Stomach (tissue), 4 donors: Measurements from ENCODE around the gene MFAP1.

Experiments used
- CTCF ChIP-seq, 7 experiments: fragments of 450-650 bp in 4 of 7; fragments of 200-600 bp in 3 of 7; sonication (generic) in 3 of 7; IDR thresholded peaks; one replicate each; pipeline ENCODE4 v1.5.1; 2016 to 2019; ENCODE audit warnings: antibody characterized with exemption in 7 of 7, control low read depth in 2 of 7, mild to moderate bottlenecking in 1 of 7
- POLR2A ChIP-seq, 4 donors: fragments of 450-650 bp; IDR thresholded peaks; one replicate each; pipeline ENCODE4 v1.6.1; 2016; ENCODE audit warnings: antibody characterized with exemption in 4 of 4, control low read depth in 2 of 4, mild to moderate bottlenecking in 1 of 4, moderate library complexity in 1 of 4

GRCh38 chr15:43777267-43777914 is 47.1 kb downstream of the MFAP1 start:
- TF ChIP-seq CTCF (IDR thresholded peaks at IDR 0.05) = peak in 5 of 7 experiments; percentile 61 to 79 (median 72)
- TF ChIP-seq POLR2A (IDR thresholded peaks at IDR 0.05) = no peak
